Glomerular endothelial cell (primary cell): ENCODE results near the gene TNFAIP1. TPM values are rescaled to one million over a fixed set of nuclear protein-coding genes. Genes with fewer than 3 reads are reported as not detected.
"Not testable (repeated sequence)": the region's sequence is repeated elsewhere in the genome, so short reads cannot be mapped to it uniquely, and the experiment has no call there.

Experiments
- DNase-seq: peaks from one replicate; pipeline ENCODE4 v3.0.0-alpha.2; 2011; ENCODE audit warnings: low read depth, low spot score; ENCODE audit errors: extremely low read depth
- total RNA-seq: library from RNA; depleted of rRNA; stranded (reverse); fragments of >200 nt; gene quantifications from 2 replicates; pipeline ENCODE4 v1.2.3, GENCODE V29; 2015

Gene TNFAIP1
- total RNA-seq, 1 donor from 2014 or later = 120 TPM

- no peak for DNase-seq
Measured at GRCh38 chr17:28324267-28324745, 11.3 kb upstream of the TNFAIP1 start.

GRCh38 chr17:28324781-28325180 lies 10.8 kb upstream of the TNFAIP1 start:
- no peak for DNase-seq

- no peak for DNase-seq
Measured at GRCh38 chr17:28325211-28325610, 10.3 kb upstream of the TNFAIP1 start.

GRCh38 chr17:28326114-28326513 lies 9.4 kb upstream of the TNFAIP1 start:
- DNase-seq = no peak

GRCh38 chr17:28327031-28327607 lies 8.4 kb upstream of the TNFAIP1 start:
- DNase-seq = no peak

GRCh38 chr17:28327709-28328108 lies 7.9 kb upstream of the TNFAIP1 start:
- DNase-seq = no peak

GRCh38 chr17:28328325-28328724 lies 7.2 kb upstream of the TNFAIP1 start:
- DNase-seq = no peak

- no peak for DNase-seq
Measured at GRCh38 chr17:28330671-28331070, 4.9 kb upstream of the TNFAIP1 start.

- DNase-seq = no peak
Measured at GRCh38 chr17:28331891-28332420, 3.6 kb upstream of the TNFAIP1 start.

- no peak for DNase-seq
Measured at GRCh38 chr17:28333083-28333746, 2.3 kb upstream of the TNFAIP1 start.

GRCh38 chr17:28334171-28334570 lies 1.4 kb upstream of the TNFAIP1 start:
- DNase-seq = no peak

GRCh38 chr17:28334666-28335200 lies 828 bp upstream of the TNFAIP1 start:
- no peak for DNase-seq

- peak; percentile 79 for DNase-seq
Measured at GRCh38 chr17:28335959-28336871, 654 bp downstream of the TNFAIP1 start.

- peak; percentile 54 for DNase-seq
Measured at GRCh38 chr17:28338056-28338768, 2.7 kb downstream of the TNFAIP1 start.

- not testable (repeated sequence) for DNase-seq
Measured at GRCh38 chr17:28338769-28339212, 3.2 kb downstream of the TNFAIP1 start.

- DNase-seq = no peak
Measured at GRCh38 chr17:28339431-28339830, 3.9 kb downstream of the TNFAIP1 start.

- DNase-seq = no peak
Measured at GRCh38 chr17:28340374-28340773, 4.8 kb downstream of the TNFAIP1 start.

- DNase-seq = no peak
Measured at GRCh38 chr17:28341516-28341915, 6.0 kb downstream of the TNFAIP1 start.

- DNase-seq = no peak
Measured at GRCh38 chr17:28342313-28342712, 6.8 kb downstream of the TNFAIP1 start.

GRCh38 chr17:28343491-28343932 lies 8.0 kb downstream of the TNFAIP1 start:
- no peak for DNase-seq
